Heart left ventricle (tissue), 13 donors: Measurements from ENCODE around the gene RPS15.

Experiments used
- POLR2A ChIP-seq, 2 donors: fragments of 450-650 bp; IDR thresholded peaks; one replicate each; pipeline ENCODE4 v1.6.1; 2017; ENCODE audit warnings: antibody characterized with exemption in 2 of 2, mild to moderate bottlenecking in 2 of 2, moderate library complexity in 2 of 2
- TF ChIP-seq, protein P1 (sequence below), 12 donors: fragments of 200-600 bp; sonication (generic) in 4 of 12; IDR thresholded peaks; one replicate each; pipeline versions ENCODE4 v1.5.0 to v1.8.0; 2018 to 2022; ENCODE audit warnings: antibody characterized with exemption in 12 of 12, mild to moderate bottlenecking in 5 of 12
- donor health status: ischemic (EF 13 %, LVEDD 7.1; RV severe dilation, severe dysfunction).
- donor health status: DM: no; HTN: yes; CAD: no.
- donor health status: DM: no; HTN: no; CAD: no.
- donor health status: ischemic (EF 25% LVEDD 6.9; RV normal size, moderate dysfunction).
- donor health status: ischemic (EF 25% LVEDD 5.7; RV mildly dilated, moderate dysfunction).
- donor health status: ischemic (EF 35%, LVEDD 5.7; RV mildly dilated, moderate dysfunction).
- donor health status: nonischemic (EF 11% LVEDD 7.7; RV severe dilation, severe dysfunction).
- donor health status: DM: yes; HTN: yes; CAD: no.
- donor health status: PGD.
- donor health status: ischemic (EF 29% LVEDD 5.4; RV normal size, mild dysfunction).
- donor health status: nonischemic (EF 23%, LVEDD 6.1; RV moderate dilation, normal function).

DNA sequence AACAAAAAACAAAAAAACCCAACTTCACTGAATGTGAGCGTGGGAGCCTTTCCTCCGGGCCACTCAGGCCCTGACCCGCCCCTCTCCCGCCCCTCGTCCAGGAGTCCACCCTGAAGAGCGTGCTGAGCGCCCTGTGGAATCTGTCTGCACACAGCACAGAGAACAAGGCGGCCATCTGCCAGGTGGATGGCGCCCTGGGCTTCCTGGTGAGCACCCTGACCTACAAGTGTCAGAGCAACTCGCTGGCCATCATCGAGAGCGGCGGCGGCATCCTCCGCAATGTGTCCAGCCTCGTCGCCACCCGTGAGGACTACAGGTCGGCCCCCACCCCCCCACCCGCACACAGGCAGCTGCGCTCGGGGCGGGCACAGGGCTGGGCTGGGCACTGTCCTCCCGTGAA, 23.7 kb downstream of the RPS15 start:
- TF ChIP-seq, protein P1, sequence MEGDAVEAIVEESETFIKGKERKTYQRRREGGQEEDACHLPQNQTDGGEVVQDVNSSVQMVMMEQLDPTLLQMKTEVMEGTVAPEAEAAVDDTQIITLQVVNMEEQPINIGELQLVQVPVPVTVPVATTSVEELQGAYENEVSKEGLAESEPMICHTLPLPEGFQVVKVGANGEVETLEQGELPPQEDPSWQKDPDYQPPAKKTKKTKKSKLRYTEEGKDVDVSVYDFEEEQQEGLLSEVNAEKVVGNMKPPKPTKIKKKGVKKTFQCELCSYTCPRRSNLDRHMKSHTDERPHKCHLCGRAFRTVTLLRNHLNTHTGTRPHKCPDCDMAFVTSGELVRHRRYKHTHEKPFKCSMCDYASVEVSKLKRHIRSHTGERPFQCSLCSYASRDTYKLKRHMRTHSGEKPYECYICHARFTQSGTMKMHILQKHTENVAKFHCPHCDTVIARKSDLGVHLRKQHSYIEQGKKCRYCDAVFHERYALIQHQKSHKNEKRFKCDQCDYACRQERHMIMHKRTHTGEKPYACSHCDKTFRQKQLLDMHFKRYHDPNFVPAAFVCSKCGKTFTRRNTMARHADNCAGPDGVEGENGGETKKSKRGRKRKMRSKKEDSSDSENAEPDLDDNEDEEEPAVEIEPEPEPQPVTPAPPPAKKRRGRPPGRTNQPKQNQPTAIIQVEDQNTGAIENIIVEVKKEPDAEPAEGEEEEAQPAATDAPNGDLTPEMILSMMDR (IDR thresholded peaks at IDR 0.05) = no peak
- TF ChIP-seq POLR2A (IDR thresholded peaks at IDR 0.05) = no peak
